GM12801 (cell line): ENCODE results near the gene MACROD1.

Experiments used
- TF ChIP-seq, protein P1 (sequence below): IDR thresholded peaks from one replicate; pipeline ENCODE4 v1.5.1; 2011; ENCODE audit warnings: control low read depth; ENCODE audit not compliant: insufficient read length; ENCODE audit errors: extremely low read depth

MACROD1 gene

DNA sequence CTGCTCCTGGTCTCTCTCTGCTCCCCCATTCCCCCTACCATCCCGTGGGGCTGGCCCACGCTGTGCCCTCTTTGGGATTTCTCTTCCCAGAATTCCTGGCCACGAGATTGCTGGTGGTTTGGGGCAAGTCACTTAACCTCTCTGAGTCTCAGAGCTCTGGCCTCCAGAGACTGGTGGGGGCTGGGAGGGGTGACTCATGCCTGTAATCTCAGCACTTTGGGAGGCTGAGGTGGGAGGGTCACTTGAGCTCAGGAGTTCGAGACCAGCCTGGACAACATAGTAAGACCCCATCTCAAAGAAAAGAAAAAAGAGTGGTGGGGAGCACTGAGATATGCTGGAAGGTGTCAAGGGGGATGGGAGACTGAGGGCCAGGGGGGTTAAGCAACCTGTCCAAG lies 161.3 kb downstream of the MACROD1 start:
- TF ChIP-seq, protein P1, sequence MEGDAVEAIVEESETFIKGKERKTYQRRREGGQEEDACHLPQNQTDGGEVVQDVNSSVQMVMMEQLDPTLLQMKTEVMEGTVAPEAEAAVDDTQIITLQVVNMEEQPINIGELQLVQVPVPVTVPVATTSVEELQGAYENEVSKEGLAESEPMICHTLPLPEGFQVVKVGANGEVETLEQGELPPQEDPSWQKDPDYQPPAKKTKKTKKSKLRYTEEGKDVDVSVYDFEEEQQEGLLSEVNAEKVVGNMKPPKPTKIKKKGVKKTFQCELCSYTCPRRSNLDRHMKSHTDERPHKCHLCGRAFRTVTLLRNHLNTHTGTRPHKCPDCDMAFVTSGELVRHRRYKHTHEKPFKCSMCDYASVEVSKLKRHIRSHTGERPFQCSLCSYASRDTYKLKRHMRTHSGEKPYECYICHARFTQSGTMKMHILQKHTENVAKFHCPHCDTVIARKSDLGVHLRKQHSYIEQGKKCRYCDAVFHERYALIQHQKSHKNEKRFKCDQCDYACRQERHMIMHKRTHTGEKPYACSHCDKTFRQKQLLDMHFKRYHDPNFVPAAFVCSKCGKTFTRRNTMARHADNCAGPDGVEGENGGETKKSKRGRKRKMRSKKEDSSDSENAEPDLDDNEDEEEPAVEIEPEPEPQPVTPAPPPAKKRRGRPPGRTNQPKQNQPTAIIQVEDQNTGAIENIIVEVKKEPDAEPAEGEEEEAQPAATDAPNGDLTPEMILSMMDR, result no peak

DNA sequence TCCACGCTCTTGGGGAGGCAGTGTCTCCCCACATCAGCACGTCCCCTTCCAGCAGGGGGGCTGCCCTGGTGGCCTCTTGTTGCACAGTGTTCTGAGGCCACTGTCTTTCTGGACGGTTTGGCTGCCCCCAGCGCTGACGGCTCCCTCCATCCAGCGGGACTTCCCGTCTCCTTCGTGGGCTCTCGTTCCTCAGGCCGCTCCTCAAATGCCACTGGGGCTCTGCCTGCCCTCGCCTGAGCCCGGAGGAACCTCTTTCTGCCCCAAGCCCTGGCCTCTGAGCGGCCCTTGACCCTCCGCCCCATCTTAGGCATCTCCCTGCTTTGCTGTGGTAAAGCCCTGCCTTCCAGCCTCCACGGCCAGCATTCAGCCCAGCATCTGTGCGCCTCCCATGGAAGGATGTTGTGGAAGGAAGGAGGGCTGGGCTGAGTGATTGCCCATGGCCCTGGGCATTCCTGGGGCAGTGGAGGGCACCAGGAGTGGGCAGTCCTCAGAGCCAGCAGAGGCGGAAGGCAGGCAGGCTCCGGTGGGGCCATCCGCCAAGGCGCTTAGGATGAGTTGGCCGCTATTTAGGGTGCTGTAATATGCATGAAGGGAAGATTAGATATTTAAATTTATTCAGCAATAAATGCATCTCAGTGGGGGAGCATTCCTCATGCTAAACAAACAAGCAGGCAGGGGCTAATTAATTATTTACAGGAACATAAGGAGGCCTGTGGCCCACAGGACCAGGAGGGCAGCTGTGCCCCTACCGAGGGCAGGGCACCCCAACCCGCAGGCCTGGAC lies 161.9 kb downstream of the MACROD1 start:
- TF ChIP-seq, protein P1, result no peak

DNA sequence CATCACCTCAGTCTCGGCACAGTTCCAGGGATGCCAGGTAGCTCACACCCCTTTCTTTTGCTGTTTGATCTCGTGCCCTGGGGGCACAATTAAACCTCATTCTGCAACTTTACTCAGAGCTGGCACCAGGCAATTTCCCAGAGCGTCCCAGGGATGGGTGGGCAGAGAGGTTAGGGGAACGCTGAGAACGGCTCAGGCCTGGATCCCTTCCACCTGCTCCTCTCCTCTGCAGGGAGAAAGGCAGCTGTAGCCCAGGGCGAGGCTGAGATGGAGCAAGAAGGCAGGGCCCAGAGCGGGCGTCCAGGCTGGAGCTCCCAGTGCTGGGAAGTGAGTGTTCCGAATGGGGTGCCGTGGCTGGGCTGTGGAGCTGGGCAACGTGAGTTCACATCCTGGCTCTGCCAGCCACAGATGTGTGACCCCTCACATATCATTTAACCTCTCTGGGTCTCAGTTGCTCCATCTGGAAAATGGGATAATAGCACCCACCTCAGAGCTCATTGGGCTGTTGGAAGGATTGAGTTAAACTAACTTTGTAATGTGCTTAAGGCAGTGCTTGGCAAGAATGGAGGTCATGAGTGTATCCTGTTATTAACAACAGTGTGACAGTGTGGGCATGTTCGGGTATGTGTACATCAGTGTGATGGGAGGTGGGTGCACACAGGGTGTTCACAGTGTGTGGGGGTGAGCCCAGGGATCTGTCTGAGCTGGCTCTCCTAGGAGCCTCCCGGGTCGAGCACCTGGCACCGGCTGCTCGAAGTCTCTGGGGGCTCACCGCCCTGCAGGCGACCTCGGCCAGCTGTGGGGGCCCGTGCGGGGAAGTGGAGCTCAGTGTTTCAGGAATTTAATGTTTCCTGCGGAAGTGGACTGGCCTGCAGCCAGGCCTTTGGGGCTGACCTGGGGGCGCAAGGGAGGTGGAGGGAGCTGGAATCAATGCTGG lies 164.2 kb downstream of the MACROD1 start:
- TF ChIP-seq, protein P1, result no peak

DNA sequence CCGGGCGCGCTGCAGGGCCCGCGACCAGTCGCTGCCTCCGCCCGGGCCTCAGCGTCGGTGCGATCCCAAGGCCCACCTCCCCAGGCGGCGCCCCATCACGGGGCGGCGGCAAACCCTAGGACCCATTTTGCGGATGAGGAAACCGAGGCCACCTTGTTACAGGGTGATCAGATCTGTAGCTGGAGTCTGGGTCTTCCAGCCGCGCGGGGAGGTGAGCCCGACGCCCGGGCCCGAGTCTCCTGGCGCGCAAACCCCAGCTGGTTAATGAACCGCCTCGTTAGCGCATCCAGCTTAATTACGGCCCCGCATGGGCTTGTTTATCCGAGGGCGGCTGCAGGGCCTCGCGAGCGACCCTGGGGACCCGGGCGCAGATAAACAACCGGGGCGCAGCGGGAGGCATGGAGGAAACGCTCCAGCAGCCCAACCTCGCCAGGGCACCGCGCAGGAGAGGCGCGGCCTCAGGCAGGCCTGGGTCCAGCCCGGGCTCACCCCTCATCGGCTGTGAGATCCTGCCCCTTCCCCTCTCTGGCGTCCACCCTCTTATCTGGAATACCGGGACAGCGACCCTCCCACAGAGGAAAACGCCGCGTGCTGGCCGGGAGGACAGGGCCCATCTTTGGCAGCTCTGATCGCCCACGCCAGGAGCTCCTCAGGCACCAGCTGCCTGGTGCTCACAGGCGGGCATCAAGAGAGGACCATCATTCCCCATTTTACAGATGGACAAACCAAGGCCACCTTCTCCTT lies 165.0 kb downstream of the MACROD1 start:
- TF ChIP-seq, protein P1, result no peak

DNA sequence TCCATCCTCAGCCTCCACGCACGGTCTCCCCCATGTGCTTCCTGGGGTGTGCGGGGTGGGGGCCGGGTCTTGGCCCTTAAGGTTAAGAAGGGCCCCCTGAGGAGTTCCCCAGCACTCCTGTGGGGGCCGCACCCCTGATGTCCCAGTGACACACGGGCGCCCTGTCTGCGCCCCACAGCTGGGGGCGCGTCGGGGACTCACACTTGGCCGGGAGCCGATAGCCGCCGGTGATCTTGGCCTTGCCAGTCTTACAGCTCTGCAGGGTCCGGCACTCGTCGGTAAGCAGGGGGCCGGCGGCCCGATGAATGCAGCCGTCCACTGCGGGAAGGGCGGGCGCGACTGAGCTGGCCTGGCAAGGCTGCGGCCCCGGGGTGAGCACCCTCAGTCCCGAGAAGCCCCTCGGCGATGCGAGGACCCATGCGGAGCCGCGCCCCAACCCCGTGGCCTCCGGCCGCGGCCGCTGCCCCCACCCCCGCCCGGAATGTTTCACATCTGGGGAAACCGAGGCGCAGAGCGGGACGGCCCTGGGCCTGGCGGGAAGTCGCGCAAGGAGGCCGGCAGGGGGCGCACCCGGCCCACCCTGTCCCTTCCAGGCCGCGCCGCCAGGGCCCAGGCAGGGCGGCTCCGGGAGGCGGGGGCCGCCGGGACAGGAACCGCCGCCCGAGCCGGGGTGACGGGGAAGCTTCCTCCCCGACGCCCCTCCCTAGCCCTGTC lies 165.7 kb downstream of the MACROD1 start:
- TF ChIP-seq, protein P1, result no peak

DNA sequence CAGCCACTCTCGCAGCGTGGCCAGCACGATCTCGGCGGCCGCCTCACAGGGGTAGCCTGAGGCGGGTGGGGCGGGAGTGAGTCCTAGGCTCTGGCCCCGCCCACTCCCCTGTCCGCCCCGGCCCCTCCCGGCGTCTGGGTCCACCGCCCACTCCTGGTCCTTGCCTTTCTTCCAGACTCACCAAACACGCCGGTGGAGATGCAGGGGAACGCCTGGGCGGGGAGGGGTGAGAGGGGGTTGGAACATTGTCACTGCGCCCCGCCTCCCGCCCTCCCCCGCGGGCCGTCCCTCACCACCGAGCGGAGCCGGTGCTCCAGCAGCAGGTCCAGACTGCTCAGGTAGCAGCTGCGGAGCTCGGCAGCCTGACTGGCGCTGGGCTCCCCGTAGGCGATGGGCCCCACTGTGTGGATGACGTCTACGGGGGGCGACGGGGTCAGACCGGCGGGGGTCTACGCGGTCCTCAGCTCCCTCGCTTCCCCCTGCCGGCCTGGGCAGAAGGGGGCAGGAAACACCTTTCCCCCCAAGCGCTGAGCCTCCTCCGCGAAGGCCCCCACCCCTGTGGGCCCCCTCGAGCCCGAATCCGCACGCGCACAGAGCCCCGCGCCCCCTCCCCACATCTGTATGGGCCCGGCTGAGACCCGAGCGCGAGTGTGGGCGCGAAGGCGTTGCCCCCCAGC lies 166.4 kb downstream of the MACROD1 start:
- TF ChIP-seq, protein P1, result no peak
